IMR-90 (cell line): ENCODE data around the gene DPH2.

Experiments used
- POLR2A ChIP-seq: IDR thresholded peaks from 2 replicates; pipeline ENCODE4 v1.6.1; 2012; ENCODE audit warnings: mild to moderate bottlenecking, low read depth, low read length
- RAD21 ChIP-seq: IDR thresholded peaks from 2 replicates; pipeline ENCODE4 v1.6.1; 2012; ENCODE audit warnings: low read length, improper control_type of control experiment
- RCOR1 ChIP-seq: IDR thresholded peaks from 2 replicates; pipeline ENCODE4 v1.6.1; 2012; ENCODE audit warnings: mild to moderate bottlenecking, low read length, improper control_type of control experiment; ENCODE audit not compliant: insufficient replicate concordance
- SMC3 ChIP-seq: fragments of 150-350 bp; IDR thresholded peaks from 2 replicates; pipeline ENCODE4 v1.6.1; 2016; ENCODE audit warnings: low read depth, mild to moderate bottlenecking, antibody characterized with exemption, low read length, moderate library complexity
- USF2 ChIP-seq: fragments of 150-350 bp; IDR thresholded peaks from 2 replicates; pipeline ENCODE4 v1.6.1; 2017; ENCODE audit warnings: mild to moderate bottlenecking, antibody characterized with exemption, low read length, low read depth
- TF ChIP-seq, protein P1 (sequence below): conservative IDR thresholded peaks from 2 replicates; pipeline ENCODE4 v1.5.1; 2012; ENCODE audit warnings: mild to moderate bottlenecking, low read depth, low read length, improper control_type of control experiment
- TF ChIP-seq, protein P2 (sequence below): fragments of 150-350 bp; IDR thresholded peaks from 2 replicates; pipeline ENCODE4 v1.6.1; 2016; ENCODE audit warnings: low read depth, mild to moderate bottlenecking, low read length, moderate library complexity, borderline replicate concordance

DNA sequence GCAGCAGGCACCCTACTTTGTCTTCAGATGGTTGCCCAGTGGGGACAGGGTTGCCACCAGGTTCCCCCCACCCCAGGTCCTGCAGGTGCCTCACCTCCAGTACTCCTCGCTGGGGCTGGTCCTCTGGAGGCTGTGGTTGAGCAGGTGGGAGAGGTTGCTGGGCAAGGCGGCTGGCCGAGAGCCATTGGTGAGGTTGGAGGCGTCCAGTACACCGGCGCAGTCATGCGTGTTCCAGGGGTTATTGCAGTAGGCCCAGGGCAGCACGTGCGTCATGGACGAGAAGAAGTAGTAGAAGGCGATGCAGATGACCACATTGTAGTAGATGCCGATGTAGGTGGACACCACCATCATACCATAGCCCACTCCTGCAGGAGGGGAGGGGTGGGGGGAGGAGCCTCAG, 38.4 kb downstream of the DPH2 start:
- TF ChIP-seq, protein P1, sequence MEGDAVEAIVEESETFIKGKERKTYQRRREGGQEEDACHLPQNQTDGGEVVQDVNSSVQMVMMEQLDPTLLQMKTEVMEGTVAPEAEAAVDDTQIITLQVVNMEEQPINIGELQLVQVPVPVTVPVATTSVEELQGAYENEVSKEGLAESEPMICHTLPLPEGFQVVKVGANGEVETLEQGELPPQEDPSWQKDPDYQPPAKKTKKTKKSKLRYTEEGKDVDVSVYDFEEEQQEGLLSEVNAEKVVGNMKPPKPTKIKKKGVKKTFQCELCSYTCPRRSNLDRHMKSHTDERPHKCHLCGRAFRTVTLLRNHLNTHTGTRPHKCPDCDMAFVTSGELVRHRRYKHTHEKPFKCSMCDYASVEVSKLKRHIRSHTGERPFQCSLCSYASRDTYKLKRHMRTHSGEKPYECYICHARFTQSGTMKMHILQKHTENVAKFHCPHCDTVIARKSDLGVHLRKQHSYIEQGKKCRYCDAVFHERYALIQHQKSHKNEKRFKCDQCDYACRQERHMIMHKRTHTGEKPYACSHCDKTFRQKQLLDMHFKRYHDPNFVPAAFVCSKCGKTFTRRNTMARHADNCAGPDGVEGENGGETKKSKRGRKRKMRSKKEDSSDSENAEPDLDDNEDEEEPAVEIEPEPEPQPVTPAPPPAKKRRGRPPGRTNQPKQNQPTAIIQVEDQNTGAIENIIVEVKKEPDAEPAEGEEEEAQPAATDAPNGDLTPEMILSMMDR, result no peak
- TF ChIP-seq RAD21, result no peak
- no peak for TF ChIP-seq SMC3
- TF ChIP-seq POLR2A, result no peak
- no peak for TF ChIP-seq USF2
- TF ChIP-seq, protein P2, sequence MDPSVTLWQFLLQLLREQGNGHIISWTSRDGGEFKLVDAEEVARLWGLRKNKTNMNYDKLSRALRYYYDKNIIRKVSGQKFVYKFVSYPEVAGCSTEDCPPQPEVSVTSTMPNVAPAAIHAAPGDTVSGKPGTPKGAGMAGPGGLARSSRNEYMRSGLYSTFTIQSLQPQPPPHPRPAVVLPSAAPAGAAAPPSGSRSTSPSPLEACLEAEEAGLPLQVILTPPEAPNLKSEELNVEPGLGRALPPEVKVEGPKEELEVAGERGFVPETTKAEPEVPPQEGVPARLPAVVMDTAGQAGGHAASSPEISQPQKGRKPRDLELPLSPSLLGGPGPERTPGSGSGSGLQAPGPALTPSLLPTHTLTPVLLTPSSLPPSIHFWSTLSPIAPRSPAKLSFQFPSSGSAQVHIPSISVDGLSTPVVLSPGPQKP, result no peak
- no peak for TF ChIP-seq RCOR1
